ENCODE measurements around the gene ANKRD29. TPM values are rescaled to one million over a fixed set of nuclear protein-coding genes. Genes with fewer than 3 reads are reported as not detected.

ANKRD29 gene
- 10 to 100 TPM; 13.0 to 22.1 (median 16.8) TPM for total RNA-seq

GRCh38 chr18:23662309-23663263 lies at the start of gene ANKRD29:
Gene ANKRD29 (minus strand): TSS chr18:23662911. CDS start chr18:23662730, 181 bp downstream.
- TF ChIP-seq EP300 (IDR thresholded peaks at IDR 0.05) (no peak), CTCF (IDR thresholded peaks at IDR 0.05) (no peak), POLR2A (IDR thresholded peaks at IDR 0.05) (no peak)
- peaks cover 0 to 14% (median 0%) of the 10 kb centered on the region in 4 donors for H3K4me1 ChIP-seq
- DNase-seq (ENCODE audit: low spot score in 2 of 2) = no peak
- H3K36me3 ChIP-seq = no peaks in the 10 kb centered on the region
- peaks cover 0 to 3% of the 10 kb centered on the region in 2 donors for H3K27me3 ChIP-seq
- H3K4me3 ChIP-seq = peak within 1 kb of the TSS; percentile 57 to 77 (median 58)
- no peaks in the 10 kb centered on the region for H3K9me3 ChIP-seq
- WGBS, 2 donors = 0 to 1% methylated on average over 29 to 66 of the region's 86 CpGs
- H3K27ac ChIP-seq = peak within 1 kb of the TSS in 3 of 4 donors; percentile 46 to 79 (median 61)

GRCh38 chr18:23712445-23712844 lies 49.7 kb upstream of the ANKRD29 start:
- Histone ChIP-seq H3K4me3 (no peak overlapping the region), H3K27ac (no peak overlapping the region), H3K36me3 (no peaks in the 10 kb centered on the region), H3K27me3 (no peaks in the 10 kb centered on the region), H3K9me3 (peaks cover 0 to 3% (median under 1%) of the 10 kb centered on the region in 4 donors), H3K4me1 (peaks cover 0 to 15% (median 0%) of the 10 kb centered on the region in 4 donors)
- no peak for TF ChIP-seq CTCF (IDR thresholded peaks at IDR 0.05)
- no peak for TF ChIP-seq POLR2A (IDR thresholded peaks at IDR 0.05)
- no peak for TF ChIP-seq EP300 (IDR thresholded peaks at IDR 0.05)
- DNase-seq (ENCODE audit: low spot score in 2 of 2) = no peak
- 73 to 82% methylated on average over 3 of the region's 3 CpGs for WGBS, 2 donors

- TF ChIP-seq EP300 (IDR thresholded peaks at IDR 0.05) = no peak
- TF ChIP-seq CTCF (IDR thresholded peaks at IDR 0.05) = no peak
- TF ChIP-seq POLR2A (IDR thresholded peaks at IDR 0.05) = no peak
- no peak overlapping the region for H3K4me3 ChIP-seq
- DNase-seq (ENCODE audit: low spot score in 2 of 2) = no peak
- peaks cover 0 to 13% (median 3%) of the 10 kb centered on the region in 4 donors for H3K9me3 ChIP-seq
- peaks cover 0 to 6% (median 0%) of the 10 kb centered on the region in 3 donors for H3K36me3 ChIP-seq
- H3K27me3 ChIP-seq = no peaks in the 10 kb centered on the region
- H3K4me1 ChIP-seq = peaks cover 0 to 7% (median 0%) of the 10 kb centered on the region in 4 donors
- WGBS, 2 donors = 82 to 90% methylated on average over 1 of the region's 1 CpG
- H3K27ac ChIP-seq = no peak overlapping the region
Observed at GRCh38 chr18:23711426-23711825, 48.7 kb upstream of the ANKRD29 start.

- Histone ChIP-seq H3K4me1 (peaks cover 0 to 2% (median 0%) of the 10 kb centered on the region in 4 donors), H3K4me3 (no peak overlapping the region), H3K27ac (no peak overlapping the region), H3K36me3 (peaks cover 0 to 6% (median 0%) of the 10 kb centered on the region in 3 donors), H3K9me3 (peaks cover 0 to 15% (median 3%) of the 10 kb centered on the region in 4 donors), H3K27me3 (no peaks in the 10 kb centered on the region)
- TF ChIP-seq CTCF (IDR thresholded peaks at IDR 0.05) (no peak), POLR2A (IDR thresholded peaks at IDR 0.05) (no peak), EP300 (IDR thresholded peaks at IDR 0.05) (no peak)
- no peak for DNase-seq (ENCODE audit: low spot score in 2 of 2)
- 94 to 100% methylated on average over 1 of the region's 1 CpG for WGBS, 2 donors
Observed at GRCh38 chr18:23710946-23711345, 48.2 kb upstream of the ANKRD29 start.

- no peaks in the 10 kb centered on the region for H3K4me1 ChIP-seq
- DNase-seq (ENCODE audit: low spot score in 2 of 2) = no peak
- no peaks in the 10 kb centered on the region for H3K27me3 ChIP-seq
- H3K4me3 ChIP-seq = no peak overlapping the region
- peaks cover 0 to 15% (median 3%) of the 10 kb centered on the region in 4 donors for H3K9me3 ChIP-seq
- TF ChIP-seq EP300 (IDR thresholded peaks at IDR 0.05) (no peak), POLR2A (IDR thresholded peaks at IDR 0.05) (no peak), CTCF (IDR thresholded peaks at IDR 0.05) (no peak)
- no peak overlapping the region for H3K27ac ChIP-seq
- WGBS, 2 donors = 90% methylated on average over 17 of the region's 17 CpGs
- peaks cover 0 to 6% (median 0%) of the 10 kb centered on the region in 3 donors for H3K36me3 ChIP-seq
Observed at GRCh38 chr18:23710068-23710527, 47.4 kb upstream of the ANKRD29 start.
